Measurements from ENCODE around the gene LHX5.
A peak's percentile ranks its signal among the peaks of the same experiment; 100 is the strongest.

The LHX5 gene

GRCh38 chr12:113438523-113439300 lies 33.0 kb downstream of the LHX5 start:
- DNase-seq, result no peak

GRCh38 chr12:113437729-113438100 lies 34.0 kb downstream of the LHX5 start:
- no peak for DNase-seq

GRCh38 chr12:113436993-113437728 lies 34.5 kb downstream of the LHX5 start:
- no peak for DNase-seq

DNA sequence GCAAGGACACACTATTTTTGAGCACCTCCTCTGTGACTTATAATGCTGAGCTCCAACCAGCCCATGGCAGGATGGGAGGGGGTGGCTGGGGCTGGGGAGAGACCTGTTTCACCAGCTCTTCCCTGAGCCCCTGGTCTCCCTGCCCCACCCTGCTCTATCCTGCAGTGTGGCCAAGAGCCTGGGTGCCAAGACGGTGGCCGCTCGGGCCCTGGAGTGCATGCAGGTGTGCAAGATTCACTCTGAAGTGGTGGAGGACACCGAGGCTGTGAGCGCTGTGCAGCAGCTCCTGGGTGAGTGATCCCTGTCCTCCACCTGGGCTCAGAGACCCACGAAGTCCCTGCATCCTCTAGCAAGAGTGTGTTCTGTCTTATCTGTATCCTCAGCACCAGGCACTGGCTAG lies 35.1 kb downstream of the LHX5 start:
- DNase-seq, result no peak

DNA sequence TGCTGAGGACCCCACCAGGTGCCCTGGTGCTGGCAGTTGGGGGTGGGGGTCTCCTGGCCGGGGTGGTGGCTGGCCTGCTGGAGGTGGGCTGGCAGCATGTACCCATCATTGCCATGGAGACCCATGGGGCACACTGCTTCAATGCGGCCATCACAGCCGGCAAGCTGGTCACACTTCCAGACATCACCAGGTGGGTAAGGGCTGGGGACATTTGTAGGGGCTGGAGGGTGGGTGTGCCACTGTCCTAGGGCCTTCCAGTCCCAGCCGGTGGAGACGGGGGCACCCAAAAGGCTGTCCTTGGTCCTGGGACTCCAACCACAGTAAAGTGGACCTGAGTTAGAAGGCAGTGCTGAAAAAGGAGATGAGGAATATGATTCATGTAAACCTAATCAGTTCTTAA lies 36.3 kb downstream of the LHX5 start:
- no peak for DNase-seq

DNA sequence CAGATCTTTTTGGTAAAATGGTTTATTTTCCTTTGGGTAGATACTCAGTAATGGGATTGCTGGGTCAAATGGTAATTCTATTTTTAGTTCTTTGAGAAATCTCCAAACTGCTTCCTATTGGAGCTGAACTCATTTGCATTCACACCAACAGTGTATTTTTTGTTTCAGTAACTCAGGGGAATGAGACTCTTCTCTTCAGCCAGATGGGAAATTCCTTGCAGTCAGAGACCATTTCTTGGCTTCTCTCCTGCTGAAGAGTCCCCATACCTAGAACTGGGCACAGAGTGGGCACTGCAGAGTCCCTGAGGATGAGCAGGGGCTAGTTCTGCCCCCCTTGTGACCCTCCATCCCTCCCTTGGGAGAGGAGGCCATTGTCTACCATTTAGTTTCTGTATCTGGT lies 38.7 kb downstream of the LHX5 start:
- no peak for DNase-seq

DNA sequence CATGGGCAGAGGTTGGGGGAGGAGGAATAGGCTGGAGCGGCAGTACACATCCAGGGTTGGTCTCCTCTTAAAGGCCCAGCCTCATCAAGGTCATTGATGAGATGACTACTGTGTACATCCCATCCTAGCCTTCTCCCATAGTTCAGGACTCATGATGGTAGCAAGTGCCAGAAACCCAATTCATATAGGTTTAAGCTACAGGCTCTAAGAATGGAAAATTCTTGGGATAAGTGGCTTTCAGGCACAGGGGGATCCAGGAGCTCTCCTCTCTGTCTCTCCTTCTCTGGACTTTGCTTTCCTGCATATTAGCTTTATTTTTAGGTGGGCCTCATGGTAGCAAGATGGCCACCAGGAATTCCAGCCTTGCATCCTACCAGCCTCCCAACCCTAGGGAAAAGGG lies 43.2 kb downstream of the LHX5 start:
- DNase-seq, result no peak

DNA sequence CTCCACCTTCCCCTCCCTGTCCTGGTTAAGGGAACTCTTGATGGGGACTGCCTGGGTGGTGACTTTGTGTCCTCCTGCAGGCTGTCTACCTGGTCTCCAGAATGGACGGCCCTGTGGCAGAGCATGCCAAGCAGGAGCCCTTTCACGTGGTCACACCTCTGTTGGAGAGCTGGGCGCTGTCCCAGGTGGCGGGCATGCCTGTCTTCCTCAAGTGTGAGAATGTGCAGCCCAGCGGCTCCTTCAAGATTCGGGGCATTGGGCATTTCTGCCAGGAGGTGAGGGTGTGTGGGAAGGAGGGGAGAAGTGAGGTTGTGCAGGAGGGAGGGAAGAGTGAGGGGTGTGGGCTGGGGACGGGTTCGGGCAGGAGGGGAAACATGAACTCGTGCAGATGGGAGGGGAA lies 43.8 kb downstream of the LHX5 start:
- no peak for DNase-seq

- no peak for DNase-seq
These were observed 45.7 kb downstream of the LHX5 start for GRCh38 chr12:113425960-113426453.

- DNase-seq, result peak; percentile 73 to 76
These were observed 46.5 kb downstream of the LHX5 start for GRCh38 chr12:113424915-113425823.

DNA sequence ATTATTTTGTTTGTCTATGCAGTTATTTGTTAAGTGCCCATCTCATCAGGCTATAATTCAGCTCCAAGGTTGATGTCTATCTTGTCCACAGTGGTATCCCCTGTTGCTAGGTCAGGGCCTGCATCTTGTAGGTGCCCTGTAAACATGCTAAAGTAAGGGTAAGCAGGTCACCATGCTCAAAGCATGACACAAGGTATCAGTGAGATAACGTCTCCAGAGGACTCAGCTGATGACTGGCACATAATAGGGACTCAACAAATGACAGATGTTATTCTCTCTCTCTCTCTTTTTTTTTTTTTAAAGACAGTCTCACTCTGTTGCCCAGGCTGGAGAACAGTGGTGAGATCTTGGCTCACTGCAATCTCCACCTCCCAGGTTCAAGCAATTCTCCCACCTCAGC lies 47.2 kb downstream of the LHX5 start:
- DNase-seq, result no peak

DNA sequence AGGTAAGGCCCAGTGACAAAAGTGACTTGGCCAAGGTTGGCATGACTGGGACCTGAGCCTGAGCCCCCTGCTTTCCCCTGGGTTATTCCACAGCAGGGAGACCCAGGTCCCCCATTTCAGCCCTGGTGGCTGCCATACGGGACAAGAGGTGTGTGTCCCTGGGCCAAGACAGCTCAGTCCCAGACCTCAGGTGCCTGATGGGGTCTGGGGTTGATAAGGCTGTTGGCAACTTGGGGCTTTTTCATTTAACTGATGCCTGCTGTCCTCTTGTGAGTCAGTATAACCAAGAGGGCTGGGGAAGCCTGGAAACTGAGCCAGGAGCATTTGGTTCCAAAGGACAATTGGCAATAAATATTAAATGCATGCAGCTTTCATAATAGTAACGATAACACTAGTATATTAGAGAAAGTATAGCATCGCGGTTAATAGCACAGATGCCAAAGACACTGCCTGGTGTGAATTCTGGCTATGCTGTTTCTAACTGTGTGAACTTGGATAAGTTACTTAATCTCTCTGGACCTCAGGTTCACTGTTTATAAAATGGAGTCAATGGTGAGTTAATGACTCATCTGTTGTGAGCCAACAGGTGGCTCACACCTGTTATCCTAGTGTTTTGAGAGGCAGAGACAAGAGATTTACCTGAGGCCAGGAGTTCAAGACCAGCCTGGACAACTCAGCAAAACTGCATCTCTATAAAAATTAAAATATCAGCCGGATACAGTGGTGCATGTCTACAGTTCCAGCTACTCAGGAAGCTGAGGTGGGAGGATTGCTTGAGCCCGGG lies 48.6 kb downstream of the LHX5 start:
- DNase-seq, result no peak

GRCh38 chr12:113422030-113422885 lies 49.4 kb downstream of the LHX5 start, which contains the start of gene SDSL:
Gene SDSL (plus strand): TSS chr12:113422380. CDS start chr12:113427983, 5,603 bp downstream.
- DNase-seq, result peak; percentile 40 to 48

GRCh38 chr12:113420996-113421595 lies 50.6 kb downstream of the LHX5 start:
- DNase-seq, result no peak

DNA sequence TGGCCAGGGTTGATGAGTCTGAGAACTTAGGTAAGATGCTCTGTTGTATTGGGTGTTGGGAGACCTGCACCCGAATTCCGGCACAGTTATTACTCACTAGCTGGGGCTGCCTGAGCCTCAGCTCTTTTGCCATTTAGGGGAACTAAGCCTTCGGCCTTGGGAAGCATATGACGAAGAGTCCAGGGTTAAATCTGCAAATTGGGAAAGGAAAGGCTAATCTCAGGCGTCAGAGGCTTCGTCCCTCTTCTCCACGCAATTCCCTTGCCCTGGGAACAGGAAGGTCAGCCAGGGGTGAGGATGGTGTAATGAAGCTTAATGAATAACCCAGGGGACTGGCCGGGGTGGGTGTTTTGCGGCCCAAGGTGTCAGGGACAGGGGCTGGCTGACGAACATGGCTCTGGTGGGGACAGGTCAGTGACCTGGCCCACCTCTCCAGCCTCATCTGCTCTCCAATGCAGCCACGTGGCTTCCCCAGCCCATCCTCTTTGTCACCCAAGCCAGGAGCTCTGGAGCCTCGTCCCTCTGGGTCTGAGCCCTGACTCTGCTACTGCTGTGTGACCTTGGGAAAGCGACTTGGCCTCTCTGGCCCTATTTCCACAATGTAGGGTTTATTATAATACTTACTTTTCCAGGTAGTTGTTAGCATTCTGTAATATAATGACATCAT lies 53.3 kb downstream of the LHX5 start:
- no peak for DNase-seq

GRCh38 chr12:113416091-113416754 lies 55.4 kb downstream of the LHX5 start:
- no peak for DNase-seq

- DNase-seq, result no peak
These were observed 57.1 kb downstream of the LHX5 start for GRCh38 chr12:113414519-113415038.

DNA sequence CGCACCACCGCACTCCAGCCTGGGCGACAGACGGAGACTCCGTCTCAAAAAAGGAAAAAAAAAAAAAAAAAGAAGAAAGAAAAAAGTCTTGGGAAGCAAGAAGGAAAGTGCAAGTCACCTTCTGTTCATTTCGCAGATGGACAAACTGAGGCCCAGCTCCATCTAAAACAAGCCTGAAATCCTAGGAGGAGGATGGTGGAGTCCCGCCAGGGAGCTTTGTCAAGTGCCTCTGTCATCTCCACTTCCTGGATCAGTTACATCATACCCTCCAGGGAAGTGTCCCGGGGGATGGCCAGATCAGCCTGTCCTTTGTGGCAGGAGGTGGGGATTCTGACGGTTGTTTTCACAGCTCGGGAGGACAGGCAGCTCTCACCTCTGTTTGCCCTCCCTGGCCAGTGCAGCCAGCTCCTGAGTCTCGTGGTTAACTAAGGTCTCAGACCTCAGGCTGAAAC lies 58.2 kb downstream of the LHX5 start:
- DNase-seq, result no peak
